H1 (cell line): Measurements from ENCODE around the gene ISCA2. TPM values are rescaled to one million over a fixed set of nuclear protein-coding genes. Genes with fewer than 3 reads are reported as not detected.

ENCODE experiments used
- CTCF ChIA-PET: fragments of 300-600 bp; sonication (Branson Sonifier 250); formaldehyde crosslinking; loops from one replicate; lab custom pipeline; 2021; ENCODE audit not compliant: partially characterized antibody; lab: Charles Lee
- POLR2A ChIA-PET: fragments of 300-600 bp; sonication (Branson Sonifier 250); formaldehyde crosslinking; loops from one replicate; lab custom pipeline; 2021; ENCODE audit warnings: inconsistent platforms; ENCODE audit not compliant: partially characterized antibody; lab: Charles Lee
- DNase-seq, 2 experiments: peaks; one replicate each; pipeline versions ENCODE4 v3.0.0 to v3.0.0-alpha.2; 2010 to 2022; ENCODE audit warnings: low spot score in 2 of 2, low read depth in 1 of 2, mixed read lengths in 1 of 2
- FAIRE-seq: peaks from 2 replicates; lab custom pipeline; 2011; peaks lifted over from hg19 to GRCh38; lab: Jason Lieb, UNC
- H2AFZ ChIP-seq: 2 replicates; pipeline ENCODE4 v1.8.1; 2012; ENCODE audit warnings: low read length, inconsistent platforms
- H2AK5ac ChIP-seq: 2 replicates; pipeline ENCODE4 v1.6.1; 2013; ENCODE audit warnings: low read depth, low read length
- H2BK120ac ChIP-seq: replicated peaks from 2 replicates; pipeline ENCODE3; 2013; ENCODE audit warnings: low read depth, low read length, inconsistent platforms
- H2BK12ac ChIP-seq: 2 replicates; pipeline ENCODE4 v1.6.1; 2013; ENCODE audit warnings: low read depth, low read length
- H2BK15ac ChIP-seq: 2 replicates; pipeline ENCODE4 v1.6.1; 2013; ENCODE audit warnings: low read length
- H2BK20ac ChIP-seq: 2 replicates; pipeline ENCODE4 v1.6.1; 2013; ENCODE audit warnings: low read length
- H2BK5ac ChIP-seq: 2 replicates; pipeline ENCODE4 v1.6.1; 2013; ENCODE audit warnings: low read depth, low read length
- H3K14ac ChIP-seq: 2 replicates; pipeline ENCODE4 v1.6.1; 2013; ENCODE audit warnings: inconsistent platforms; ENCODE audit not compliant: insufficient read length
- H3K18ac ChIP-seq: 2 replicates; pipeline ENCODE4 v1.6.1; 2013; ENCODE audit warnings: low read length; ENCODE audit errors: extremely low read depth
- H3K23ac ChIP-seq: 2 replicates; pipeline ENCODE4 v1.6.1; 2013; ENCODE audit warnings: inconsistent platforms; ENCODE audit not compliant: insufficient read length
- H3K23me2 ChIP-seq: 2 replicates; pipeline ENCODE4 v1.6.1; 2013; ENCODE audit warnings: low read depth, low read length
- H3K27ac ChIP-seq: 2 replicates; pipeline ENCODE4 v1.6.1; 2011; ENCODE audit warnings: low read depth, low read length, inconsistent platforms
- H3K27me3 ChIP-seq, 4 experiments: replicated peaks in 1 of 4; 1 replicate in 1 of 4; 2 replicates in 3 of 4; pipeline versions ENCODE4 v1.6.1 to v1.8.1; 2011 to 2013; ENCODE audit warnings: low read length in 3 of 4, mild to moderate bottlenecking in 3 of 4, inconsistent platforms in 2 of 4, mixed read lengths in 2 of 4, moderate library complexity in 1 of 4; ENCODE audit not compliant: control insufficient read depth in 3 of 4, insufficient read depth in 3 of 4; ENCODE audit errors: extremely low read depth in 1 of 4
- H3K36me3 ChIP-seq, 4 experiments: 2 replicates each; pipeline versions ENCODE4 v1.6.1 to v1.8.1; 2011 to 2013; ENCODE audit warnings: mild to moderate bottlenecking in 4 of 4, low read length in 3 of 4, moderate library complexity in 2 of 4, control low read depth in 1 of 4, inconsistent platforms in 1 of 4; ENCODE audit not compliant: insufficient read depth in 4 of 4, control insufficient read depth in 2 of 4
- H3K4ac ChIP-seq: replicated peaks from 2 replicates; pipeline ENCODE3; 2013; ENCODE audit warnings: low read length, low read depth, mixed read lengths, inconsistent platforms; ENCODE audit not compliant: insufficient read length
- H3K4me1 ChIP-seq, 4 experiments: replicated peaks in 1 of 4; 1 replicate in 1 of 4; 2 replicates in 3 of 4; pipeline versions ENCODE4 v1.6.1 to v1.8.1; 2011 to 2013; ENCODE audit warnings: low read length in 3 of 4, inconsistent platforms in 2 of 4, mixed read lengths in 1 of 4; ENCODE audit not compliant: insufficient read depth in 4 of 4, control insufficient read depth in 3 of 4
- H3K4me2 ChIP-seq, 2 experiments: 2 replicates each; pipeline versions ENCODE4 v1.6.1 to v1.8.1; 2011 to 2013; ENCODE audit warnings: low read depth in 2 of 2, low read length in 2 of 2, control low read depth in 1 of 2, inconsistent platforms in 1 of 2, mild to moderate bottlenecking in 1 of 2; ENCODE audit not compliant: insufficient read depth in 1 of 2
- H3K4me3 ChIP-seq, 4 experiments: fragments of 200-600, 300-600 bp in 1 of 4; sonication (generic), shearing (Covaris generic), sonication (Bioruptor Twin) in 1 of 4; 2 replicates each; pipeline versions ENCODE4 v1.5.1 to v1.8.1; 2011 to 2016; ENCODE audit warnings: low read length in 4 of 4, low read depth in 3 of 4, control low read depth in 2 of 4, inconsistent platforms in 2 of 4, mild to moderate bottlenecking in 2 of 4, mixed read lengths in 1 of 4, moderate library complexity in 1 of 4; ENCODE audit not compliant: insufficient read depth in 2 of 4; ENCODE audit errors: extremely low read depth in 1 of 4
- H3K56ac ChIP-seq: replicated peaks from 2 replicates; pipeline ENCODE3; 2013; ENCODE audit warnings: low read depth, mild to moderate bottlenecking, mixed read lengths, low read length, inconsistent platforms; ENCODE audit not compliant: insufficient read length
- H3K79me1 ChIP-seq: 2 replicates; pipeline ENCODE4 v1.6.1; 2013; ENCODE audit warnings: low read depth, low read length, control low read depth
- H3K79me2 ChIP-seq, 2 experiments: 2 replicates each; pipeline versions ENCODE4 v1.6.1 to v1.8.1; 2012 to 2013; ENCODE audit warnings: low read length in 2 of 2, mild to moderate bottlenecking in 2 of 2, inconsistent platforms in 1 of 2; ENCODE audit not compliant: insufficient read depth in 2 of 2, control insufficient read depth in 1 of 2
- H3K9ac ChIP-seq, 4 experiments: replicated peaks in 1 of 4; 1 replicate in 1 of 4; 2 replicates in 3 of 4; pipeline versions ENCODE4 v1.6.1 to v1.8.1; 2011 to 2013; ENCODE audit warnings: low read depth in 3 of 4, low read length in 3 of 4, control low read depth in 2 of 4, mild to moderate bottlenecking in 2 of 4, moderate library complexity in 2 of 4, inconsistent platforms in 1 of 4; ENCODE audit errors: extremely low read depth in 1 of 4
- H3K9me3 ChIP-seq, 2 experiments: 2 replicates each; pipeline versions ENCODE4 v1.6.1 to v1.8.1; 2012 to 2013; ENCODE audit warnings: mild to moderate bottlenecking in 2 of 2, moderate library complexity in 2 of 2, control low read depth in 1 of 2, inconsistent platforms in 1 of 2, low read depth in 1 of 2, low read length in 1 of 2, mixed read lengths in 1 of 2; ENCODE audit not compliant: insufficient read depth in 2 of 2
- H4K20me1 ChIP-seq, 2 experiments: replicated peaks in 1 of 2; 2 replicates each; pipeline versions ENCODE3 to v1.8.1; 2011 to 2013; ENCODE audit warnings: inconsistent platforms in 2 of 2, low read length in 2 of 2, mild to moderate bottlenecking in 1 of 2; ENCODE audit not compliant: insufficient read depth in 2 of 2, control insufficient read depth in 1 of 2
- H4K5ac ChIP-seq: 2 replicates; pipeline ENCODE4 v1.6.1; 2013; ENCODE audit warnings: low read length, low read depth, mixed read lengths, inconsistent platforms; ENCODE audit not compliant: insufficient read length
- H4K8ac ChIP-seq: 2 replicates; pipeline ENCODE4 v1.8.0; 2013; ENCODE audit warnings: mild to moderate bottlenecking, moderate library complexity, low read length, inconsistent platforms; ENCODE audit not compliant: insufficient read depth; ENCODE audit errors: extremely low read depth
- H4K91ac ChIP-seq: replicated peaks from 2 replicates; pipeline ENCODE3; 2013; ENCODE audit warnings: low read length, mixed read lengths, inconsistent platforms; ENCODE audit not compliant: insufficient read length
- BRCA1 ChIP-seq: IDR thresholded peaks from 2 replicates; pipeline ENCODE4 v1.6.1; 2012; ENCODE audit warnings: low read depth, low read length, improper control_type of control experiment
- KDM1A ChIP-seq: fragments of 200-600, 300-600 bp; sonication (generic); IDR thresholded peaks from 2 replicates; pipeline ENCODE4 v1.7.1; 2016; ENCODE audit warnings: mild to moderate bottlenecking, low read length, borderline replicate concordance
- SP1 ChIP-seq: IDR thresholded peaks from 2 replicates; pipeline ENCODE4 v1.6.1; 2011; ENCODE audit warnings: low read depth, low read length
- USF2 ChIP-seq: IDR thresholded peaks from 2 replicates; pipeline ENCODE4 v1.6.1; 2011; ENCODE audit warnings: low read length, improper control_type of control experiment
- WGBS, 2 experiments: shearing (Covaris generic) in 1 of 2; methylation state at CpG; one replicate each; pipeline versions ENCODE4 v1.1.6 to v1.1.7; 2013 to 2015; ENCODE audit warnings: low lambda C conversion rate in 2 of 2, mixed read lengths in 2 of 2, inconsistent platforms in 1 of 2, low coverage in 1 of 2, missing lambda C conversion rate in 1 of 2; ENCODE audit not compliant: insufficient replicate concordance in 2 of 2, insufficient coverage in 1 of 2, insufficient read length in 1 of 2; ENCODE audit errors: extremely low coverage in 1 of 2, missing lambda C conversion rate in 1 of 2; 5-methylcytosine and 5-hydroxymethylcytosine counted together
- polyA plus RNA-seq, 7 experiments: library from polyadenylated mRNA; depleted of rRNA in 3 of 7; stranded (reverse) in 5 of 7; unstranded in 2 of 7; fragments of >200 nt in 5 of 7; fragments of 200-250 nt in 2 of 7; gene quantifications; 1 replicate in 5 of 7; 2 replicates in 1 of 7; 4 replicates in 1 of 7; pipeline versions ENCODE4 v1.2.1 to v1.2.3, GENCODE V29; 2011 to 2013; ENCODE audit warnings: missing spikeins in 2 of 7, mixed read lengths in 2 of 7
- total RNA-seq: library from RNA; stranded (reverse); fragmentation: NEBNext Ultra II Directional; extraction: Animal tissue kit (Norgen Biotek cat#: 25700); gene quantifications from 2 replicates; pipeline ENCODE4 v1.2.1, GENCODE V29; 2021

Gene ISCA2
- total and polyA plus RNA-seq, 2 of the 8 experiments (the other 6 are each of a cell fraction or from before 2014, with no cell fraction given), result 43.5 to 78.6 TPM

DNA sequence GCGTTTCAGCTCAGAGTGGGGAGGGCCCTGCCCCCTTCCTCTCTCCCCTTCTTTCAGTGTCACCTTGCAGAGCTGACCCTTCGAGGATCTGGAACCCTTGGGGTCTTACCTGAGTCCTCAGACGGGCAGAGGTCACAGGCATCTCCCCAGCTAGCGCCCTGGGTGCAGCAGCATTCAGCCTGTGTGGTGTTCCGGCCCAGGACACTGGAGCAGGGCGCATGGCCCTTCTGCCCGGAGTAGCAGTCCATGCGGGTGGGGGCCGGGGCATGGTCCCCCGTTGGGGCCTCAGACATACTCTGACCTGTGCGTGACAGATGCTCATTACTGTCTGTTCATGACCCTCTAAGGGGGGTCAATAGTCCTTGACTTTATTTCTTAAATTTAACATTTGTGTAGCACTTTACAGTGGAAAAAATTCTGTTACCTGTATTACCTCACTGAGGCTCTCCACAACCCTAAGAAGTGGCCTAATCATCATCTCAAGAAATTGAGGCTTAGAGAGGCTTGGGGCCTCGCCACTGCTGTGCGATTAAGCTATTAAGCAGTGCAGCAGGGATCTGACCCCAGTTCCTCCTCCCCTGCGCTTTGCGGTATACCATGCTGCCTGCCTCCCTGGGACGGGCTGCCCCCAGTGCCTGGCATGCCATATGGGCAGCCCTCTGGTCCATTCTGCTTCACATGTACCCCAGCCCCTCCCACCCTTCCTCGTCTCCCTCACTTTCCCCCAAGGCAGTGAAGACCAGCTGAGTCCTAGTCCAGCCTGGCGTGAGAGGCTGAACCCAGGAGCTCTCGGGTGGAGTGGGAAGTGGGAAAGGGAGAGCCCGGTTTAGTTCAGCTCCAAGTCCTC lies 11.5 kb downstream of the ISCA2 start:
- H4K91ac ChIP-seq, result no peak overlapping the region
- H3K14ac ChIP-seq, result no peak overlapping the region
- 85% methylated on average over 17 of the region's 20 CpGs; no CpG with 5 or more reads in 1 of the 2 experiments for WGBS, 2 experiments
- no peak overlapping the region for H3K4me3 ChIP-seq
- H3K23ac ChIP-seq, result no peak overlapping the region
- DNase-seq (no peak), FAIRE-seq (no peak)
- no peaks in the 10 kb centered on the region for H3K79me1 ChIP-seq
- H3K4me1 ChIP-seq, result peaks cover 2 to 26% (median 20%) of the 10 kb centered on the region in 4 experiments
- H3K18ac ChIP-seq, result no peak overlapping the region
- H4K8ac ChIP-seq, result no peak overlapping the region; the same call in 1 of the 2 replicates
- H3K56ac ChIP-seq, result no peak overlapping the region
- no peaks in the 10 kb centered on the region for H3K23me2 ChIP-seq
- no peak overlapping the region for H2BK20ac ChIP-seq
- H3K79me2 ChIP-seq, result no peaks in the 10 kb centered on the region
- POLR2A ChIA-PET, result interaction anchor here (0.8 to 1.5 kb wide), 3 partner anchors 9 to 14 kb away, joined by 3 to 4 read pairs (median 3); partner anchors contain the start of genes ISCA2 and NPC2
- no peak overlapping the region for H3K4me2 ChIP-seq
- H3K9me3 ChIP-seq, result no peaks in the 10 kb centered on the region
- H3K36me3 ChIP-seq, result no peaks in the 10 kb centered on the region
- no peak overlapping the region for H2BK12ac ChIP-seq
- H4K20me1 ChIP-seq, result peaks cover 0 to 1% of the 10 kb centered on the region in 2 experiments
- H2BK5ac ChIP-seq, result no peak overlapping the region; the same call in 1 of the 2 replicates
- TF ChIP-seq KDM1A (no peak), SP1 (no peak), USF2 (no peak), BRCA1 (no peak)
- CTCF ChIA-PET, result interaction anchor here (0.7 to 2.5 kb wide), 13 partner anchors 20 to 287 kb away, joined by 3 to 15 read pairs (median 4); no protein-coding TSS in a partner anchor
- H3K9ac ChIP-seq, result no peak overlapping the region
- no peak overlapping the region for H3K4ac ChIP-seq
- no peak overlapping the region for H3K27ac ChIP-seq
- no peak overlapping the region for H4K5ac ChIP-seq
- no peak overlapping the region for H2BK120ac ChIP-seq
- no peak overlapping the region for H2AK5ac ChIP-seq
- H3K27me3 ChIP-seq, result no peaks in the 10 kb centered on the region; a peak in 1 of 7 replicates
- no peak overlapping the region for H2AFZ ChIP-seq
- no peak overlapping the region for H2BK15ac ChIP-seq
